ENCODE data around the gene PXMP2. TPM values are rescaled to one million over a fixed set of nuclear protein-coding genes. Genes with fewer than 3 reads are reported as not detected.

The PXMP2 gene
- total and polyA plus RNA-seq, 2 of the 8 experiments (the other 6 are each of a cell fraction or from before 2014, with no cell fraction given), result 13.8 to 15.1 TPM

GRCh38 chr12:132720606-132721345 lies 33.4 kb downstream of the PXMP2 start:
- WGBS, 2 experiments (ENCODE audit: extremely low coverage in 1 of 2, insufficient coverage in 1 of 2, insufficient read length in 1 of 2, insufficient replicate concordance in 2 of 2, low coverage in 1 of 2, low lambda C conversion rate in 2 of 2, missing lambda C conversion rate in 1 of 2), result 94% methylated on average over 22 of the region's 25 CpGs; no CpG with 5 or more reads in 1 of the 2 experiments
- DNase-seq (ENCODE audit: low read depth in 1 of 2, low spot score in 2 of 2), result no peak
- no peaks in the 10 kb centered on the region; a peak in 1 of 7 replicates for H3K27me3 ChIP-seq (replicated peaks in 1 of 4; ENCODE audit: control insufficient read depth in 3 of 4, extremely low read depth in 1 of 4, insufficient read depth in 3 of 4, low read length in 3 of 4)
- TF ChIP-seq, protein P1, sequence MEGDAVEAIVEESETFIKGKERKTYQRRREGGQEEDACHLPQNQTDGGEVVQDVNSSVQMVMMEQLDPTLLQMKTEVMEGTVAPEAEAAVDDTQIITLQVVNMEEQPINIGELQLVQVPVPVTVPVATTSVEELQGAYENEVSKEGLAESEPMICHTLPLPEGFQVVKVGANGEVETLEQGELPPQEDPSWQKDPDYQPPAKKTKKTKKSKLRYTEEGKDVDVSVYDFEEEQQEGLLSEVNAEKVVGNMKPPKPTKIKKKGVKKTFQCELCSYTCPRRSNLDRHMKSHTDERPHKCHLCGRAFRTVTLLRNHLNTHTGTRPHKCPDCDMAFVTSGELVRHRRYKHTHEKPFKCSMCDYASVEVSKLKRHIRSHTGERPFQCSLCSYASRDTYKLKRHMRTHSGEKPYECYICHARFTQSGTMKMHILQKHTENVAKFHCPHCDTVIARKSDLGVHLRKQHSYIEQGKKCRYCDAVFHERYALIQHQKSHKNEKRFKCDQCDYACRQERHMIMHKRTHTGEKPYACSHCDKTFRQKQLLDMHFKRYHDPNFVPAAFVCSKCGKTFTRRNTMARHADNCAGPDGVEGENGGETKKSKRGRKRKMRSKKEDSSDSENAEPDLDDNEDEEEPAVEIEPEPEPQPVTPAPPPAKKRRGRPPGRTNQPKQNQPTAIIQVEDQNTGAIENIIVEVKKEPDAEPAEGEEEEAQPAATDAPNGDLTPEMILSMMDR (IDR thresholded peaks at IDR 0.05; ENCODE audit: control extremely low read depth in 1 of 3, insufficient read depth in 1 of 3, low read depth in 1 of 3, low read length in 3 of 3), result no peak
- TF ChIP-seq CEBPB (IDR thresholded peaks at IDR 0.05; ENCODE audit: low read depth, low read length), result no peak
- no peak for TF ChIP-seq BCL11A (IDR thresholded peaks at IDR 0.05; ENCODE audit: low read depth in 2 of 2, low read length in 2 of 2)
- no peak; the same call in 1 of the 2 replicates for TF ChIP-seq POLR2AphosphoS5 (IDR thresholded peaks at IDR 0.05; ENCODE audit: low read depth, low read length)
- TF ChIP-seq ASH2L (IDR thresholded peaks at IDR 0.05; ENCODE audit: low read length), result no peak
- TF ChIP-seq TCF12 (IDR thresholded peaks at IDR 0.05; ENCODE audit: low read depth, low read length), result no peak
- no peak for TF ChIP-seq TBP (IDR thresholded peaks at IDR 0.05; ENCODE audit: low read depth, low read length)
- no peak for TF ChIP-seq KDM1A (IDR thresholded peaks at IDR 0.05; ENCODE audit: borderline replicate concordance, low read length)
- TF ChIP-seq, protein P2, sequence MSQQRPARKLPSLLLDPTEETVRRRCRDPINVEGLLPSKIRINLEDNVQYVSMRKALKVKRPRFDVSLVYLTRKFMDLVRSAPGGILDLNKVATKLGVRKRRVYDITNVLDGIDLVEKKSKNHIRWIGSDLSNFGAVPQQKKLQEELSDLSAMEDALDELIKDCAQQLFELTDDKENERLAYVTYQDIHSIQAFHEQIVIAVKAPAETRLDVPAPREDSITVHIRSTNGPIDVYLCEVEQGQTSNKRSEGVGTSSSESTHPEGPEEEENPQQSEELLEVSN (IDR thresholded peaks at IDR 0.05), result no peak
- no peak for TF ChIP-seq SRF (IDR thresholded peaks at IDR 0.05; ENCODE audit: low read depth, low read length)

More at GRCh38 chr12:132720606-132721345, 33.4 kb downstream of the PXMP2 start:
- Histone ChIP-seq H4K5ac (ENCODE audit: insufficient read length, low read depth, low read length) (no peak overlapping the region), H3K4me1 (replicated peaks in 1 of 4; ENCODE audit: control insufficient read depth in 3 of 4, insufficient read depth in 4 of 4, low read length in 3 of 4) (no peaks in the 10 kb centered on the region), H3K56ac (replicated peaks; ENCODE audit: insufficient read length, low read depth, low read length) (no peak overlapping the region), H3K23me2 (ENCODE audit: low read depth, low read length) (no peaks in the 10 kb centered on the region), H3K9ac (replicated peaks in 1 of 4; ENCODE audit: extremely low read depth in 1 of 4, low read depth in 3 of 4, low read length in 3 of 4) (no peak overlapping the region), H3K14ac (ENCODE audit: insufficient read length) (no peak overlapping the region), H3K4me3 (ENCODE audit: extremely low read depth in 1 of 4, insufficient read depth in 2 of 4, low read depth in 3 of 4, low read length in 4 of 4) (no peak overlapping the region), H3K9me3 (ENCODE audit: insufficient read depth in 2 of 2, low read depth in 1 of 2, low read length in 1 of 2) (no peaks in the 10 kb centered on the region), H2BK5ac (ENCODE audit: low read depth, low read length) (no peak overlapping the region), H3K4ac (replicated peaks; ENCODE audit: insufficient read length, low read depth, low read length) (no peak overlapping the region), H4K20me1 (replicated peaks in 1 of 2; ENCODE audit: control insufficient read depth in 1 of 2, insufficient read depth in 2 of 2, low read length in 2 of 2) (peaks cover 4 to 27% of the 10 kb centered on the region in 2 experiments), H3K4me2 (ENCODE audit: insufficient read depth in 1 of 2, low read depth in 2 of 2, low read length in 2 of 2) (no peak overlapping the region), H3K79me1 (ENCODE audit: low read depth, low read length) (no peaks in the 10 kb centered on the region), H4K91ac (replicated peaks; ENCODE audit: insufficient read length, low read length) (no peak overlapping the region), H2BK12ac (ENCODE audit: low read depth, low read length) (no peak overlapping the region), H3K36me3 (ENCODE audit: control insufficient read depth in 2 of 4, insufficient read depth in 4 of 4, low read length in 3 of 4) (peaks cover 18 to 67% (median 48%) of the 10 kb centered on the region in 4 experiments), H4K8ac (ENCODE audit: extremely low read depth, insufficient read depth, low read length) (no peak overlapping the region), H2BK20ac (ENCODE audit: low read length) (no peak overlapping the region), H2BK15ac (ENCODE audit: low read length) (no peak overlapping the region), H3K23ac (ENCODE audit: insufficient read length) (no peak overlapping the region), H2BK120ac (replicated peaks; ENCODE audit: low read depth, low read length) (no peak overlapping the region), H3K79me2 (ENCODE audit: control insufficient read depth in 1 of 2, insufficient read depth in 2 of 2, low read length in 2 of 2) (no peaks in the 10 kb centered on the region), H2AFZ (ENCODE audit: low read length) (no peak overlapping the region), H3K18ac (ENCODE audit: extremely low read depth, low read length) (no peak overlapping the region), H3K27ac (ENCODE audit: low read depth, low read length) (no peak overlapping the region), H2AK5ac (ENCODE audit: low read depth, low read length) (no peak overlapping the region)
- POLR2A ChIA-PET (ENCODE audit: partially characterized antibody), result interaction anchor here (0.8 to 5.7 kb wide), 7 partner anchors 9 to 42 kb away, joined by 3 to 21 read pairs (median 4); partner anchors contain the start of gene PGAM5
- no peak for FAIRE-seq
- CTCF ChIA-PET (ENCODE audit: partially characterized antibody), result interaction anchor here (1.0 kb wide), 1 partner anchor 82 kb away, joined by 3 read pairs; no protein-coding TSS in a partner anchor
